SU-DHL-6 (cell line): ENCODE measurements around the gene ALDH3A1.

Source experiments
- CTCF ChIP-seq: fragments of 200-600 bp; sonication (generic); IDR thresholded peaks from one replicate; pipeline ENCODE4 v1.5.1; 2017; ENCODE audit warnings: antibody characterized with exemption, mild to moderate bottlenecking, low read length, moderate library complexity; ENCODE audit not compliant: insufficient read depth, poor library complexity, severe bottlenecking
- EZH2phosphoT487 ChIP-seq: fragments of 200-600 bp; sonication (generic), shearing (Covaris generic); conservative IDR thresholded peaks from 2 replicates; pipeline ENCODE4 v1.6.1; 2018; ENCODE audit warnings: mild to moderate bottlenecking, antibody characterized with exemption, low read length, moderate library complexity, mixed read lengths

DNA sequence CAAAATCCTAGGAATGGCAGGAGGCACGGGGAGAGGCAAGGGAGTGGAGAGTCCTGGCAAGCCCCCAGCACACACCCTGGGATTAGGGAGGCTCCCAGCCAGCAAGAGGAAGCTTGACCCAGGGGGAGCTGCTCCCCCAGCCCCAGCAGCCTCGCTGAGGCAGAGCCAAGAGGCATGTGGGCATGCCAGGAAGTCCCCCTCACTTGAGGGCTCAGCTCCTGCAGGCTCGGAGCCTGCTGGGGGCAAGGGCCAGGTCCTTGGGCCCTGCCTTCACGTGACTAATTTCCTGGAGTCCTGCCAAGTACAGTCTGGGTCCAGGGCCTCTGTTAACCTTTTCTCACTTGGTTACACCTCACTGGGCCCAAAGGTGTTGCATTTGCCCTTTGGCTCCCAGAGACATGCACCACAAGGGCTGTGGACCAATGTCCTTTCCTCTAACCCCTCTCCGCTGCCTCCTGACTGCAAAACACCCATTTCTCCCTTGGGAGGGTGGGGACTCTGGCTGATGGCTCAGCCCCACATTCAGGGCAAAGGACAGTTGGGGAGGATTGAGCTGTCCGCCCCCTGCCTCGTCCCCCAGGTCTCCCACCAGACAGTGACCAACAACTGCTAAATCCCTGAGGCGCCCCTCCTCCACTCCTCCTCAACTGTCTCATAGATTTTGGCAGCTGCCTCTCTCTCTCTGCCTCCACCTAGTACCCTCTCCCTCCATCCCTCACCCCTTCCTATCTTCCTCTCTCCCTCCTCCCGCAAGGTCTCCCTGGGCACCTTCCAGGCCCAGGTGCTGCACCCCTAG lies 27.3 kb downstream of the ALDH3A1 start:
- TF ChIP-seq CTCF, result no peak
- TF ChIP-seq EZH2phosphoT487, result no peak
